Measurements from ENCODE around the gene ANKRD35.
A peak's percentile ranks its signal among the peaks of the same experiment; 100 is the strongest.

Gene ANKRD35, protein sequence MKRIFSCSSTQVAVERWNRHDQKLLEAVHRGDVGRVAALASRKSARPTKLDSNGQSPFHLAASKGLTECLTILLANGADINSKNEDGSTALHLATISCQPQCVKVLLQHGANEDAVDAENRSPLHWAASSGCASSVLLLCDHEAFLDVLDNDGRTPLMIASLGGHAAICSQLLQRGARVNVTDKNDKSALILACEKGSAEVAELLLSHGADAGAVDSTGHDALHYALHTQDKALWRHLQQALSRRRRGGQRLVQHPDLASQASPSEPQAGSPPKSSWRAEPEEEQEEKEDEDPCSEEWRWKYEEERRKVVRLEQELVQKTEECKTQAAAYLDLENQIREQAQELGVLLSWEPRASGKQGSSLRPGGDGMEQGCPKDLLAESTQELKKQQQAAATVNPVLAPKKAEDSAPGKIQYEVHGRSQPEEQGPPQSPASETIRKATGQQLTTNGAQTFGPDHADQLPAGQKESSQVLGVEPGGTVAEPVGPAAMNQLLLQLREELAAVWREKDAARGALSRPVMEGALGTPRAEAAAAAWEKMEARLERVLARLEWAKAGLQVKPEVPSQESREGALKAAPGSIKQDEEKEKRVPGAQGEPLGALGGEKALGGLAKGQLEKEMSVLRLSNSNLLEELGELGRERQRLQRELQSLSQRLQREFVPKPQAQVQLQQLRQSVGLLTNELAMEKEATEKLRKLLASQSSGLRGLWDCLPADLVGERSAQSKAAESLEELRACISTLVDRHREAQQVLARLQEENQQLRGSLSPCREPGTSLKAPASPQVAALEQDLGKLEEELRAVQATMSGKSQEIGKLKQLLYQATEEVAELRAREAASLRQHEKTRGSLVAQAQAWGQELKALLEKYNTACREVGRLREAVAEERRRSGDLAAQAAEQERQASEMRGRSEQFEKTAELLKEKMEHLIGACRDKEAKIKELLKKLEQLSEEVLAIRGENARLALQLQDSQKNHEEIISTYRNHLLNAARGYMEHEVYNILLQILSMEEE

DNA sequence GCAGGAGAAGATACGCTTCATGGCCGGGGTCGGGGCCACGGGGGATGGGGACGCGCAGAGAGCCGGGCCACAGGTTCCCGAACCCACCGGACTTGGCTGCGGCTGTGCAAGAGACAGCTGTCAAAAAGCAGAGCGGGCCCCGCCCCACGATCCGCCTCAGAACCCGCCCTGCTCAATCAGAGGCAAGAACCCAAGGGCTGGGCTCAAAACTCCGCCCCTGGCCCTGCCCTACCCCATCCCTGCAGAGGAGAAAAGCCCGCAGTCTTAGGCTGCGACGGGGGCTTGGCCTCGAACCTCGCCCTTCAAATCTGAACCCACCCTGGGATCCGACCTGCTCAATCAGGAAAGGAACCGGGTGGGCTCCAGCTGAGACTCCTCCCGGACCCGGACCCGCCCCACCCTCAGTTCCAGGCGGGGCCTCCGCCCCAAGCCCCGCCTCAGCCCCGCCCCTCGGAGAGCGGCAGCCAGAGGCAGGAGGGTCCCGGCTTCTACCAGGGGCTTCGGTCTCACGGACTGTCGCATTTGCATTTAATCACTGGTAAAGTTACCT is at the start of gene ANKRD35:
Gene ANKRD35, minus strand, starts transcription at position 129 of the 550 bp plus-strand sequence. Its CDS starts 108 bp downstream, at position 21.
- TF ChIP-seq, protein P1, sequence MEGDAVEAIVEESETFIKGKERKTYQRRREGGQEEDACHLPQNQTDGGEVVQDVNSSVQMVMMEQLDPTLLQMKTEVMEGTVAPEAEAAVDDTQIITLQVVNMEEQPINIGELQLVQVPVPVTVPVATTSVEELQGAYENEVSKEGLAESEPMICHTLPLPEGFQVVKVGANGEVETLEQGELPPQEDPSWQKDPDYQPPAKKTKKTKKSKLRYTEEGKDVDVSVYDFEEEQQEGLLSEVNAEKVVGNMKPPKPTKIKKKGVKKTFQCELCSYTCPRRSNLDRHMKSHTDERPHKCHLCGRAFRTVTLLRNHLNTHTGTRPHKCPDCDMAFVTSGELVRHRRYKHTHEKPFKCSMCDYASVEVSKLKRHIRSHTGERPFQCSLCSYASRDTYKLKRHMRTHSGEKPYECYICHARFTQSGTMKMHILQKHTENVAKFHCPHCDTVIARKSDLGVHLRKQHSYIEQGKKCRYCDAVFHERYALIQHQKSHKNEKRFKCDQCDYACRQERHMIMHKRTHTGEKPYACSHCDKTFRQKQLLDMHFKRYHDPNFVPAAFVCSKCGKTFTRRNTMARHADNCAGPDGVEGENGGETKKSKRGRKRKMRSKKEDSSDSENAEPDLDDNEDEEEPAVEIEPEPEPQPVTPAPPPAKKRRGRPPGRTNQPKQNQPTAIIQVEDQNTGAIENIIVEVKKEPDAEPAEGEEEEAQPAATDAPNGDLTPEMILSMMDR (IDR thresholded peaks at IDR 0.05): no peak

DNA sequence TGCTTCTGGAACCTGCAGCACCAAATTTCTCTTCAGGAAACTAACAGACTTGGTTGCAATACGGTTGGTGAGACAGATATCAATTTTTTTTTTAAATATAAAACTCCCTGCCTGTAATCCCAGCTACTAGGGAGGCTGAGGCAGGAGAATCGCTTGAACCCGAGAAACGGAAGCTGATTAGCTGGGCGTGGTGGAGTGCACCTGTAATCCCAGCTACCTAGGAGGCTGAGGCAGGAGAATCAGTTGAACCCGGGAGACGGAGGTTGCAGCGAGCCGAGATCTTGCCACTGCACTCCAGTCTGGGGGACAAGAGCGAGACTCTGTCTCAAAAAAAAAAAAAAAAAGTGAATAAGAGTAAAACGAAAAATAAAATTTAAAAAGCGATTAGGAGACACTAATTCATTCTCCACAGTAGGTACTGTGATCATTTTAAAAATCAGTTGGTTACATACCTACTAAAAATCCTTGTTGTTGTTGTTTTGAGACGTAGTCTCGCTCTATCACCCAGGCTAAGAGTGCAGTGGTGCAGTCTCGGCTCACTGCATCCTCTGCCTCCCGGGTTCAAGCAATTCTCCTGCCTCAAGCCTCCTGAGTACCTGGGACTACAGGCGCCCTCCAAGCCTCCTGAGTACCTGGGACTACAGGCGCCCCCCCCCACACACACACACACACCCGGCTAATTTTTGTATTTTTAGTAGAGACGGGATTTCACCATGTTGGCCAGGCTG is 42.4 kb upstream of the ANKRD35 start:
- TF ChIP-seq, protein P1 (IDR thresholded peaks at IDR 0.05): no peak

DNA sequence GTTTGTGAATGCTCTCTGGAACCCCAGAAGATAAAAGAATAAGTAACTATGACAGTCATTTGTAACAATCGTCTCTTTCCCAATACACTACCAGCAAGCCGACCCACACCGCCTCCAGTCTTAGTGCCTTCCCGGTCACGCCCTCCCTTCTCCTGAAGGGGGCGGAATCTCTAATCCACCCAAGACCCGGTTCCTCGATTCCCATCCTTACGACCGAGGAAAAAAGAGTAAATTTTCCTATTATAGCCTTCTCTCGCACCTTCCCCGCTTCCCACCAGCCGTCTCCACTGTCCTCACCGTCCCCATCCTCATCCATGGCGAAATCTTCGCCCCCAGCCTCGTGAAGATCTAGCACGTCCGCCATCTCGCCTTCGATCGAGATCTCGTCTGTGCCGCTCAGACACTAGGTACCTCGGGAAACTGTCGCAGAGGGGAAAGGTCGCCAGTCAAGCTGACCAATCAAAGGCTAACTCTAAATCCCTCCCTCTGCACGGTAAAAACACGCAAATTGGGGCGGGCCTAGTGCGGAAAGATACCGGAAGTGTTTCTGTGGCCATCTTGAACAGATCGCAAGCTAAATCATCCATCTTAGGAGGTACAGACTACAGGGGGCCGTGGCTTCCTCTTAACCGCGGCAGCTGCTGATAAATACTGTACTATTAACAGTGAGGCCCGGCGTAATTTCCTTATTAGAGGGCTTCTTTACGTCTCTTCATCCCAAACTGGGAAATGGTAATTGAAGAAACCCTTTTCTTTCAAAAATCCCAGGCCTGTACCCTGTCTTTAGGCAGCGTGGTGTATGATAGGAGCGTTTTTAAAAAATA is 41.6 kb upstream of the ANKRD35 start, which contains the start of gene RBM8A:
Gene RBM8A, minus strand, starts transcription at position 422 of the 824 bp plus-strand sequence. Its CDS starts 58 bp downstream, at position 364.
- TF ChIP-seq, protein P1 (IDR thresholded peaks at IDR 0.05): peak; percentile 79

DNA sequence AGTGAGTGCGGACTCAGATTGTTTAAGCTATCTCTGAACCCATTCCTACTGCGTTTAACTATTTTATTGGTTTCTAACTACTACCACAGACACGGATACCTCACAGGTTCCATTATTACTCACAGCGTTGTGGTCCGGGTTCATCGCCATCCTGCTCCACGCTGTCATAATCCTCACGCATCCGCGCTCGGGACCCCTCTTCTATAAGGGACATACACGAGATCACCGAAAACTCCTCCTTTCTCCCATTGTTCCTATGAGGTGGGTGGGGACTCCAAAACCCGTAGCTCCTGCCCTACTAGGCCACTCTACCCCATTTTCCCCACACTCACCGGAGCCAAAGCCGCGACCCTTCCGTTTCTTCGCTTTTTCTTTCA is 41.0 kb upstream of the ANKRD35 start:
- TF ChIP-seq, protein P1 (IDR thresholded peaks at IDR 0.05): no peak

DNA sequence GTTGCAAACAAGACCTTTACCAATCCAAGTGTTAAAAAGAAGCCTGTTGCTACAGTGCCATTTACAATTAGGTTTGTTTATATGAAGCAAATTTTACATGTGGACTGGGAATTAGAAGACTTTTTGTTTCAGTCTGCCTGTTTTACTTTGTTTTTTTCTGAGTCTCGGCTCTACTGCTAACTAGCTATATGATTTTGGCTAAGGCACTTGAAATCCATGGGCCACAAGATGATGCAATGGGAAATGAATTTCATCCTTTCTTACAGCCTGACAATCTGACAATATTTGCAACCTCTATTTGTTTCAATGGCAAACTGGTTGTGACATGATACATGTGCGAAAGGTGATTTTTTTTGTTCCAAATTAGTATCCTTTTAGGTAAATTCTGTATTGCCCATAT is 36.6 kb upstream of the ANKRD35 start:
- TF ChIP-seq, protein P1 (IDR thresholded peaks at IDR 0.05): no peak

DNA sequence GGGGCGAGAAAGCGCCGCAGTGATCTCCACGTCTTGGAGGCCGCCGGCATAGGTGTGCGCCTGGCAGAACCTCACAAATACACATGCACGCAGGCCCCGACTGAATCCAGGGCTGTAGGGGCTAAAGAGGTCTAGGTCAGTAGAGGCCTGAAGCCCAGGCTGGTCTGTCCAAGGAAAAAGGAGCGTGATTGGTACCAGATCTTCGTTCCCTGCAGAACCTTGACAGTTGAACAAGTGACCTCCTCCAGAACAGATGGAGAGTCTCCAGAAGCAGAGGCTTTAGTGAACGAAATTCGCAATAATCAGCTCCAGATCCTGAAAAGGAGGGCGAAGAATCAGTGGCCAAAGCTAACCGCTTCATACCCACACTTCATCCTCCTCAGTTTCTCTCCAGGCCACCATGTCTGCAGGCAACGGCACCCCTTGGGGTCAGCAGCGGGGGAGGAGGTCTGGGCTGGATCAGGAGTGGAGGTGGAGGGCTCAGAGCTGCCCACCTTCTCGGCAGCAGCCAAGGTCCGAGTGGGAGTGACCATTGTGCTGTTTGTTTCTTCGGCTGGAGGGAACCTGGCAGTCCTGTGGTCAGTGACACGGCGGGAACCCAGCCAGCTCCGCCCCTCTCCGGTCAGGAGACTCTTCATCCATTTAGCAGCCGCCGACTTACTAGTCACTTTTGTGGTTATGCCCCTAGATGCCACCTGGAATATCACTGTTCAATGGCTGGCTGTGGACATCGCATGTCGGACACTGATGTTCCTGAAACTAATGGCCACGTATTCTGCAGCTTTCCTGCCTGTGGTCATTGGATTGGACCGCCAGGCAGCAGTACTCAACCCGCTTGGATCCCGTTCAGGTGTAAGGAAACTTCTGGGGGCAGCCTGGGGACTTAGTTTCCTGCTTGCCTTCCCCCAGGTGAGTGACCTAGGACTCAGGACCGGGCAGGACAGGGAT is 33.6 kb upstream of the ANKRD35 start:
- TF ChIP-seq, protein P1 (IDR thresholded peaks at IDR 0.05): no peak
